Medulla oblongata (tissue), 1 donor: ENCODE data around the gene SIK1.
"Not testable (repeated sequence)": the region's sequence is repeated elsewhere in the genome, so short reads cannot be mapped to it uniquely, and the experiment has no call there.

Experiments used
- DNase-seq: peaks from one replicate; pipeline ENCODE4 v3.0.0-alpha.2; 2015; ENCODE audit errors: extremely low spot score

The SIK1 gene

DNA sequence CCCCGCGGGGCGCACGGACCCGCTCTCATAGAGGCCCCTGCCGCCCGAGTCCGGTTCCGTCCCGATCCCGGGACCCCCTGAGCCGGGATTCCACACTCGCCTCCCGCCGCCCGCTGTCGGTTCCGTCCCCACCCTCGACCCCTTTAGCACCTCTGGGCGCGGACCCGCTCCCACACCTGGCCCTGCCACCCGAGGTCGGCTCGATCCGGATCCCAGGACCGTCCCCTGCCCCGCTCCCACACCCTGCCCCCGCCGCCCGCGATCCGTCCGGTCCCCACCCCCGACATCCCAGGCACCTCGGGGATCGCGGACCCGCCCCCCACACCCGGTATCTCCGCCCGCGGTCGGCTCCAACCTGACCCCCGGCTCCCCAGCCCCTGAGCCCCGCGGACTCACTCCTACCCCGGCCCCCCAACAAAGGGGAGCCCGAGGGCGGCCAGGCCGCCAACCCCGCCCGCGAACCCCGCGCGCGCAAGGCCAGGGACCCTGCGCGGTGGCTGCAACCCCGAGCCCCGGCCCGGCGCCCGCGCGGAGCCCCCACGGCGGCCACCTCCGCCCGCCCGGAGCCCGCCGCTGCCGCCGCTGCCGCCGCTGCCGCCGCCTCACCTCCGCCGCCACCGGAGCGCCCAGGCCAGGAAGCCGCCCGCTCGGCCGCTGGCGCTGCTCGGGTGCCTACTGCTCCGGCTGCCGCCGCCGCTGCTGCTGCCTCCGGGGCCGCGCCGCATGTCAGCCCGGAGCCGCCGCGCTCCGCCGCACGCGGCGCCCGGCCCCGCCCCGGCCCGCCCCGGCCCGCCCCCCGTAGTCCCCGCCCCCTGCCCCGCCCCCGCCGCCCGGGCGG lies at the start of gene SIK1:
SIK1 (minus strand) TSS at position 728 of the 838 bp plus-strand sequence. CDS start 953 bp downstream, outside the sequence.
- DNase-seq: not testable (repeated sequence)

DNA sequence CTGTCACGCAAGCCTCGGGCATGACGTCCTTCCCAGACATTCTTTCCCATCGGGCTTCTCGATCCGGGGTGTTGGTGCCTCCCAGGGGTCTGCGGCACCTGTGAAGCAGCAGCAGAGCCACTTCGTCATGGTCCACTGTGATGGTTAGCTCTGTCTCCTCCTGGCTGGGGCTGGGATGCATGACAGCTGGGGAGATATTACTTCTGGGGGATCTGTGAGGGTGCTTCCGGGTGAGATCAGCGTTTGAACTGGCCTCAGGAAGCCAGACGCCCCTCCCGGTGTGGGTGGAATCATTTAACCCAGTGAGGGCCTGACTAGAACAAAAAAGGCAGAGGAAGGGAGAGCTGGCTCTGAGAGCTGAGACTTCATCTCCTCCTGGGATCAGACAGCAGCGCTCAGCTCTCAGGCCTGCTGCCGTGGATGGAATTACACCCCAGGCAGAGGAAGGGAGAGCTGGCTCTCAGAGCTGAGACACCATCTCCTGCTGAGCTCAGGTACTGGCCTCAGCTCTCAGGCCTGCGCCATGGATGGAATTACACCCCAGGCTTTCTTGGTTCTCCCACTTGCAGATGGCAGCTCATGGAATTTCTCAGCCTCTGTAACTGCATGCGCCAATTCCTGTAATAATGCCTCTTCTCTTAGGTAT lies 44.8 kb upstream of the SIK1 start:
- not testable (repeated sequence) for DNase-seq

DNA sequence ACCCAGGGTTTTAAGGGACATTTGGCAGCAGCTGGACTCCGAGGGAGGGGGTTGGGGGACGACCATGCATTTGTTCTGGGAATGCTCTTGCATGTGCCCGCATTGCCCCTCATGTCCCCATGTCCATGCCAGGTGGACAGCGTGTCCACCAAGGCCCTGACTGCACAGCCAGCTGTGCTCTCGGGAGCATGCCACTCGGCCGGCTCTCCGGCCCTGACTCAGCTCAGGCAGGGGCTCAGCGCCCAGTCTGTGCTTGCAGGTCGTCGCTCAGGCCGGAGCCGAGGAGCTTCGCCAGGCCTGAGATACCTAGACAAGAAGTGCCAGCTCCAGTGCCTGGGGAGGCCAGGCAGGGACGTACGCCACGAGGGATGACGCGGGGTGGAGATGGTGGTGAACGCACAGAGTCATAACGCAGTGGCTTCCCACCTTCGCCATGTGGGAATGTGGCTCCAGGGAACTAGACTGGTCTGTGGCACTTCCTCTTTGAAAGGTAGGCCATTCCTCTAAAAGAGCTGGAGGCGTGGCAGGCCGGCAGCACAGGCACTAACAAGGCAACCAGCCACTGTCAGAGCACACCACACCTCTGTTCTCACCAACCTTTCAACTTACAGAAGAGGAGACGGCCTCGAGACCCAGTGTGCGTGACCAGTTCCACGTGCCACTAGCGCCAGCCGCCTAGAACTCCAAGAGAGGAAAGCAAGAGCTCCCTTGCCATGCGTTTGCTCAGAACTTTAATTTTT lies 43.0 kb upstream of the SIK1 start:
- DNase-seq: not testable (repeated sequence)

DNA sequence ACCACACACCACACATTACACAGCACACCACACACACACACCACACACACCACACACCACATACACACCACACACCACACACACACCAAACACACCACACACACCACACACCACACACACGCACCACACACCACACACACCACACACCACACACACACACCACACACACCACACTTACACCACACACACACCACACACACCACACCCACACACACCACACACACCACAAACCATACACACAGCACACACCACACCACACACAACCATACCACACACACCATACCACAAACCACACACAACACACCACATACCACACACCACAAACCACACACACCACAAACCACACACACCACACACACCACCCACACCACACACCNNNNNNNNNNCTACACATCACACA lies 40.9 kb upstream of the SIK1 start:
- DNase-seq: no peak

DNA sequence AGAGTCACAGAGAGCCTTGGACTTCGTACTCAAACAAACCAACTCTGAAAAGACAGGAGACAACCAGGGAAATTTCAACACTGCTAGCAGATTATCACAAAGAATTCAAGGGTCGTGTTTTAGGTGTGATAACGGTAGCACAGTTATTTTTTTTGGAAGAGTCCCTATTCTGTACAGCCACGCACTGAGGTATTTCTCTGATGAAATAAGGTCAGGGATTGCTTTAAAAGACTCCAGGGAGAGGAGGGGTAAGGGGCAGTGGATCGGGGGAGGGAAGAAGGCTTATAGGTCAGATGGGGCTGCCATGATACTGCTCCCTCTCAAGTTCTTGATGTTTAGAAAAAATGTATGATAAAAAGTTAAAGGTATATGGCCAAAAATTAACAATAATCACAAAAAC lies 38.2 kb upstream of the SIK1 start:
- not testable (repeated sequence) for DNase-seq

DNA sequence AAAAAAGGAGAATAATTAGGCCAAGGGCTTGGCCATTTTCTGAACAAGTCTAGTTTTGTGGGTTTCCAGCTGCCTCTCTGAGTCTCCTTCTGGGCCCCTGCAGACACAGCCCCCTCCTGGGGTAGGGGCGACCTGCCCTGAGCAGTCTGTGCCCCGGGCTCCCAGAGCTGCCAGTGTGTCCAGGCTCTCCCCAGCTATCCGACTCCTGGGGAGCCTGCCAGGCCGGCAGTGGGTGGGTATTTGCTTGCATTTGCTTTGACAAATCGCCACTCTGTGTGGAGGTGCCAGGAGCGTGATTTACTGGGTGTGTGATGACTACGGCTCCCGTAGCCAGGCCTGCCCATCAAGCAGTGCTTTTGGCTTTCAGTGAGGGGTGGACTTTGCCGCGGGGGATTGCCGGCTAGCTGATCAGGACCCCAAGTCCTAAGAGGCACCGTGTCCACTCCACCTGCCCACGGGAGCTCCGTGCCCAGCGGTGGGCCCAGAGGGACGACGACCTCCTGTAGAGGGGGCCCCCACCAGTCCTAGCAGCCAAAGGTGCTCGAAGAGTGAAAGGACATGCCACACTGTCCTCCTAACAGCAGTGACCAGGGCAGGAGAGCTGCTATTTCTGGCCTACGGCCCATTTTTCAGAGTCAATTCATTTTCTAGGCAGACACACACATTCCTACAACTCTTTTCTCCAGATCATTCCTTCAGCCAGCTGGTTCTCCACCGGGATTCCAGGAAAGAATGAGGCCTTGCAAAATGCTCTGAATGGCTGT lies 36.7 kb upstream of the SIK1 start:
- not testable (repeated sequence) for DNase-seq

DNA sequence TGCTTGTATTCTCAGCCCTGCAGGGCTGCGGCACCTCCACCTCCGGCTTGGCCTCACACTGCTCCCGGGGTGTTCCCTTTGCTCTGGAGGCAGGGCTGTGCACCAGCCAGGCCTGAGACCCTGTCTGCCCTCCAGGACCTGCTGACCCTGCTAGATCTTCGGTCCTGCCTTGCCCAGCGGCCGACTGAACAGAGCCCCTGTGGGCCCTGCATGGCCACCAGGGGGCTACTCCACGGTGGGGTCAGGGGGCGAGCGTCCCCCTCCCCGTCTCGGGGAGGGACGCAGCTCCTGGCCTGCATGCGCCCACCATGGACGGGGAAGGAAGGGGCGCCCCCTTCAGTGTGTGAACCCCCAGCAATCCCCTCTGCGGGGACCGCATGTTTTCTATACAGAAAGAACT lies 36.0 kb upstream of the SIK1 start:
- not testable (repeated sequence) for DNase-seq

DNA sequence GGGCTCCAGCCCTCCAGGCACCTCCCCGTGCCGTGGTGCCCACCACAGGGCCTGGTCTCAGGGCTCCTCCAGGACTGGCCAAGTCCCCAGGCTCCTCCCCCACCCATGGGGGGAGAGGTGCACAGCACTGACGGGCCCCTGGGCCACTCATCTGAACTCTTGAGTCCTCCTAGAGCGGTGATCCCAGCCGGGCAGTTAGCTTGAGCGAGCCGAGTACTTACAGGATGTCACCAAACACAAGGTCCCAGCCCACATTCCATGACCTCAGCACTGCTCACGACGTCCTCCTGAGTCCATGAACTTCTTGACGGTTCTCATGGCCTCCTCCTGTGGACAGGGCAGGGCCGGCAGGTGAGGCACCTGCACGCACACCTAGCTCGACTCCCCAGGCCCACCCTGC lies 33.5 kb upstream of the SIK1 start:
- DNase-seq: not testable (repeated sequence)

DNA sequence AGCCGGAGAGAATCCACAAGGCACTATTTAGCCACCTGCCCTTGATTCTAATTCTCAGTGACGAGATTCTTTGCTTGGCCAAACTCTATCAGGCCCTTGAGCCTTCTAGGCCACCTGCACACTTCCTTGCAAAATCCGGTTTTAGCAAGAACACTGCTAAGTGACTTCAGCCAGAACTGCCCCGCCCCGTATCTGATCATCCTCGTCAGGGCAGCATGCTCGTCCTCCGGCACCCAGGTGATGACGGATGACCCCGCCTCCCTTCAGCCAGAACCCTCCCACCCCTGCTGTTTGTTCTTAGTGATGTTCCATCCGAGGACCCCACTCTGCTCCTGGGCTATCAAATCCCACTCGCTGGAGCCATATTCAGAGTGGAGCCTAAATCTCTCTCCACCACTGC lies 32.1 kb upstream of the SIK1 start:
- DNase-seq: not testable (repeated sequence)

DNA sequence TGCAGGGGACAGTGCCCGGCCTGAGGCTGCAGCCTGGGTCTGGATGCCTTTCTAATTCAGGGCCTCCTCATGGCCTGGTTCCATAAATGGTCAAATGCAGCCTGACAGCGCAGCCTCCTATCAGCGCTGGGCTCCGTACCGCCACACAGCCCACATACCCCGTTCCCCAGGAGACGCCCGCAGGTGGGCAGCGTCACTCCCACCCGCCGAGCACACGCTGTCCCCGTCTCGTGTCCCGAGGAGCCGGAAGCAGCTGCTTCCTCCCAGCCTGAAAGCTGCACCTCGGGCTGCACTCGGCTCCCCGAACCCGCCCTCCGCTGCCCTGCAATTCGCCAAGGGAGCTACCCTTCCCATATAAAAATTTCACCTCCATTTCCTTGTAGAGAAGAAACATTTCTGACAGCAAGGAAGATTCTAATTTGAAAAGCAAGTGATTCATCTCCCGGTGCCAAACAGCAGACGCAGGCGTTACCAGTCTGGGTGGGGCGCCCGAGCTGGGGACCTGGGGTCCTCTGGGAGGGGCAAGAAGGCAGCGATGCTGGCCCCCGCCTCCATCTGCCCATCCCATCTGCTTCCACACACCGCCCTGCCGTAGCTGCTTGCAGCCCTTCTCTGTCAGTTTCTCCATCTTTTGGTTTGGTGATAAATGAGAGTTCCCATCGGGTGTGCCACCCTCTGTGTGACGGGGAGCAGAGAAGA lies 29.8 kb upstream of the SIK1 start:
- DNase-seq: not testable (repeated sequence)

DNA sequence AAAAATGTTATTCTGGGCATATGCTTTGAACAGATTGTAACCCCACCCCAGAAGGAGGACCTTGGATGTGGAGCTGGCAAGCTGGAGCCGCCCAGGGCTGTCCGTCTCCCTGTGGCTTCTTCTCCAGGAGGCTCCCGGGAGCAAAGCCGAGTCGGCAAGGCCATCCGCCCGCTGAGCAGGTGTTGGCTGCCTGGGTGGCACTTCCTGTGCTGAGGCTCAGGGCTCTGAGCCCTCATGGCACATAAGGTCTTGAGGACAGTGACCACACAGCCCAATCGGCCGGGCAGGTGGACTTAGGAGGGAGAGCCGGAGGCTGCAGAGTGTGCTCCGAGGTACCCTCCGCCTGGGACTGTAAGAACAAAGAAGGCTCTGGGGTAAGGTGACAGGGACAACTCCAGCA lies 28.8 kb upstream of the SIK1 start:
- not testable (repeated sequence) for DNase-seq

DNA sequence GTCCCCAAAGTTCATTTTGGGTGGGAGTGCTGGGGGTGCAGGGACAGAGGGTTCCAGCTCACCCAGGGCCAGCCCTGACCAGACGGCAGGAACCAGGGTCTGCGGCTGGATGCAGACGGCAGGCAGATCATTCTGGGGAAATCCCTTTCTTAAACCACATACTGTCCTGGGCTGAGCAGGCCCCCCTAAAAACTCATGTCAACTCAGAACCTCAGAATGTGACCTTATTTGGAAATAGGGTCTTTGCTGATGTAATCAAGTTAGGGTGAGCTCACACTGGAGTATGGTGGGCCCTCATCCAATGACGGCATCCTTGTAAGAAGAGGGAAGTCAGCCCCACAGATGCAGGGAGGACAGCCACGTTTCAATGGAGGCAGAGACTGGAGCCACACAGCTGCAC lies 27.2 kb upstream of the SIK1 start:
- DNase-seq: not testable (repeated sequence)

DNA sequence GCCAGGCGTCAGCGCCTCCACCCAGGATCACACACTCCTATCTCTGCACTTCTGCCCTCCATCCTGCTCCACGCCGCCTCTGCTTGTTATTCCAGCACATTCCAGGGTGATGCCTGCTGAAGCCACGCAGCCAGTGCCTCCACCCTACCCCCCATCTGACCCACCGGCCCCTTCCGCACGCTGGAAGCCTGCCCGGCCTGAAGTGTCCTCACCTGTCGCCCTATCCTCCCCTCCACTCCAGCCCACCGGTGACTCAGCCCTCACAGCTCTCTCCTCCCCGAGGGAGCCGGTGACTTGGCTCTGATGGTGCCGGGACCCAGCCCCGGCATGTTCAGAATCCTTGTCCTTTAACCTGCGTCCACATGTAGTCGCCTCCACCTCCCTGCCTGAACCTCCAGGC lies 24.9 kb upstream of the SIK1 start:
- DNase-seq: not testable (repeated sequence)

DNA sequence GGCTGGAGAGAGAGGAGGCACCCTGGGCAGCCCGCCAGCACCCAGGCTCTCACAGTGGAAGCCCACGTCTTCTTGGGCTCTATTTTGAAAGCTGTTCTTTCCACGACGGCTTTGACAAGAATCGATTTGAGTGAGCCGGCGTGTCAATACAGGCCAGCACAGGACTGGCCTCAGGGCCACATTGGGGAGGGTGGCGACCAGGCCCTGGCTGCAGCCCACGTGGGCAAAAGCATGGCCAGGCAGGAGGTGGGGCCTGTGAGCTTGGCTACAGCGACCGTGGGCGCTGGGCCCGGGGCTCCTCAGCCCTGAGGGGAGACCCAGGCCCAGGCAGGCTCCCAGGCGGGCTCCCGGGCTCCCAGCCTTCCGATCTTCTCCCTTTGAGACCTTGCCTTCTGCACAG lies 23.4 kb upstream of the SIK1 start:
- DNase-seq: not testable (repeated sequence)

DNA sequence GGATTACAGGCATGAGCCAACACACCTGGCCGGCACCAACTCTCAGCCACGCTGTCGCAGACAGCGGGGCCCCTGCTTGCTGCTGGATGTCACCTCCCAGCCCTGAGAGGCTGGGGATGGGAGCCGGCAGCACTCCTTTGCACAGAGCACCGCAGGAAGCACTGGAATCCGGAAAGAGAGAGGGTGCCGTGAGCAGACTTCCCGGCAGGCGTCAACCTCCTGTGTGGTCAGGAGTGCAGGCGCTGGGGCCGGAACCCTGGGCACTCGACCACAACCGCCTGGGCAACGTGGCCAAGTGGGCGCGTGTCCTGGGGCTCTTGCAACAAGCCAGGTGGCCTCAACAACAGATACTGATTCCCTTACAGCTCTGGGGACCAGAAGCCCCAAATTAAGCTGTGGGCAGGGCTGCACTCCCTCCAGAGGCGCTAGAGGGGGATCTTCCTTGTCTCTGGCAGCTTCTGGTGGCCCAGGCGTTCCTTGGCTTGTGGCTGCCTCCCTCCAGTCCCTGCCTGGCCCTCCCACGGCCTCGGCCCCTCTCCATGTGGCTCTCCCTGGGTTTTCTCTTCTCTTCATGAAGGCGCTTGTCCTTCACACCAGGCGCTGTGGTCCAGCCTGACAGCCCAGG lies 20.5 kb upstream of the SIK1 start:
- DNase-seq: not testable (repeated sequence)

DNA sequence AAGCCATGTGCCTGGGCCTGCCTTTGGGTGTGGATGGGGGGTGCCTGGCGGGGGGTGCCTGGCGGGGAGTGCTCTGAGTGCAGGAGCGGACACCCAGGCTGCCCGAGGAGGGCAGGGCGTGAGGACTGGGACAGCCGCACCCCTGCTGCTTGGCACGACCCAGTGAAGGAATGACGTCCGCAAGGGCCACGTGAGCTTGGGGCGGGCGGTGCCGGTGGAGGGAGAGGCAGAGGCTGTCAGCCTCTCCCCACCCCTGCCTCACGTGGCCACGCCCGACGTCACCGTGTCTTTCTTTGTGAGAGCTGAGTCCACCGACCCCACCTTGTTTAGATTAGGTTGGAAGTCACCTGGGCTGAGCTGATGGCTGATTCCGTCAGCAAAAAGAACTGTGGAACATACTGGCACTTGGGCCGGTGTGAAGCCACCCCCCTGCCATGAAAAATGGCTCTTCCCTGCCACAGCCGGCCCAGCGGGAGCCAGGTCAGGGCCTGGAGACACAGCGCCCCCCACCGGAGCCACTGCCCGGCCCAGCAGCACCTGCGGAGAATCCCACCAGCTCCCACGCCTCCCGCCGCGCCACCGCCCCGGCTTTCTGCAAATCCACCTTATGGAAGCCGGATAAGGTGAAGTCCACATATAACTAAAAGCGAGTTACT lies 19.5 kb upstream of the SIK1 start:
- DNase-seq: not testable (repeated sequence)

DNA sequence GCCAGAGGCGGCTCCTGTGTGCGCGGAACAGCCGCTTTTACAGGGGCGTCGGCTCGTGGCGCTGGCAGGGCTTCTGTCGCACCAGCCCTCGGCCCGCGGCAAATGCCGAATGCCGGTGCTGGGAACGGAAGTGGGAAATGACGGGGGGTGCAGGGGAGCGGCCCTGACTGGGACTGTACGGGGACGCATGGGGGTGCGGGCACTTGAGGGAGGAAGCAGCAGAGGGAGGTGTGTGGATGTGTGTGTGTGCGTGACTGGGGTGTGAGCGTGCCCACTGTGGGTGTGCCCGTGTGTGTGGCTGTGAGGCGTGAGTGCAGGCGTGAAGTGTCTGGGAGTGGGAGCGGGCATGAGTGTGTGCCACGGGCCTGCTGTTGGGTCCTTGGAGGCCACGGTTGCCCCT lies 17.6 kb upstream of the SIK1 start:
- DNase-seq: not testable (repeated sequence)

DNA sequence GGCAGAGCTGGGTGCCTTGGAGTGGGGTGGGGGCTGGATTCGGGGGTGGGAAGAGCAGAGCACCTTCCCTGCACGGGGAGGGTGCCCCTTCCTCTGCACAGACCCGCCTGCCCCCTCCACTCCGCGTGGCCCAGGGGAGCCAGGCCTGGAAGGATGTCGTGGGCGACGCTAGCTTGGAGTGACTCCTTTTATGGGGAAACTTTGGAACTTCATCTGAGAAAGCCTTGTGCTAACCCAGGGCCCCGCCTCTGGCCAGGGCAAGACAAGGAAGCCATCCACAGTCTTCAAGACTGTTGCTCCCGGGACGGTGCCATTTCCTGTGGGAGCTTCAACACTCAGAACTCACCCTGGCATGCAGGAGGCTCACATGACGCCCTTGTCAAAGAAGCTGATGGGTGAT lies 15.6 kb upstream of the SIK1 start:
- not testable (repeated sequence) for DNase-seq

DNA sequence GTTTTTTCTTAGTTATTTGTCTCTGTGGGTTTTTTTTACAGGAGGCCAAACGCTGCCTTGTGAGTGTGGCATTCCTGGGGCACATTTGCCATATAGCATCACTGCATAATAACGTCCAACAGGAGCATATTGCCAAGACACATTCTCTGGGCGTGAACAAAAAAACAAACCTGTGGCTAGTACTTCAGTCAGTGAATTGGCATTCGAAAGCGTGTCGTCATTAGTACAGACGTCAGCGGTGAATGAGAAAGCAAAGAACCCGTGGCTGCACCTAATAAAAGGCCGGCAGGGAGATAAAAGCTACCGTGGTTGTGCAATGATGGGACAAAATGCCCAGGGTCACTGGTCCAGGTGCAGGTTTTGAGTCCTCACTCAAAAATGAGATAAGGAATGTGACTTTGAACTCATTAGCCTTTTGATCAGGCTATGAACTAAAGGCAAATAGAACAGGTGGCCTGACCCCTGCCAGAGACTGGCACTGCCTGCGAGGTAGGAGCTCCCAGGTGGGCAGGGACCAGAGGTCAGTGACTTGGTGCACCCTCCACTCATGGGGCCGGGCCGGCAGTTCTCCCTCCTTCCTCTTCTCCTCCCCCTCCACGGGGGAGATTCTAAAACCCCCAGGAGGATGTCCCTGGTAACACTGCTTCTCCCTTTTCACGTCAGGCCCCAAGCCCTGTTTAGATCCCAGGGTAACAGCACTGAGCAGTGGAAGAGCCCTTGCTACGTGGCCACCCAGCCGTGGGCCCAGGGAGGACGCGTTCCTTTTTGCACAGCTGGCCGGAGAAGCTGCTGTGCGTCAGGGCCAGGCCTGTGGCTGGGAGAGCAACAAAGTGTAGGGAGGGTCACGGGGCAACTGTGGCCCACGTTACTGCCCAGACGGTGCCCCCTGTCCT lies 14.2 kb upstream of the SIK1 start:
- DNase-seq: not testable (repeated sequence)
